HG03159 (cell line): ENCODE measurements around the gene ZNF567.

Experiments used
- ATAC-seq: cut with Tn5 transposase; IDR thresholded peaks from one replicate; pipeline ENCODE4 v1.9.1; 2021; ENCODE audit warnings: mild to moderate bottlenecking, moderate library complexity; ENCODE audit not compliant: unreplicated experiment

ZNF567 gene

DNA sequence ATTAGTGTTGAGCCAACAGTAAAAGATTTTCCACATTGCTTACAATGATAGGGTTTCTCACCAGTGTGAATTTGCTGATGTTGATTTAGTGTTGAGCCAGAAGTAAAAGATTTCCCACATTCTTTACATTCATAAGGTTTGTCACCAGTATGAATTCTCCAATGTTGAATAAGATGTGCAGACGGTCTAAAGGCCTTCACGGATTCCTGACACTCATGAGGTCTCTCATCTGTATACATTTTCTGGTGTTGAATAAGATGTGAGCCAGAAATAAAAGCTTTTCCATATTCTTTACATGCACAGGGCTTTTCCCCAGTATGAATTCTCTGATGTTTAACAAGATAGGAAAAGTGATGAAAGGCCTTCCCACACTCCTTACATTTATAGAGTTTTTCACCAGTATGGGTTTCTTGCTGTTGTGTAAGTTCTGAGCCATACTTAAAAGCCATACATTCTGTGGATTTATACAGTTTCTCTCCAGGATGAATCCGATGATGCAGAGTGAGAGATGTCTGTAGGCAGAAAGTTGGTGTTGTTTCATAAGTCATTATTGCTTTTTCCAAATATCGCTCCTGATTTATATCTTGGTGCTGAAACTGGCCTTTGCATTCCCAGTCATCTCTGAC lies 62.8 kb downstream of the ZNF567 start:
- ATAC-seq, result no peak
